SU-DHL-6 (cell line): ENCODE measurements around the gene SOBP.

Experiments
- CTCF ChIP-seq: fragments of 200-600 bp; sonication (generic); IDR thresholded peaks from one replicate; pipeline ENCODE4 v1.5.1; 2017; ENCODE audit warnings: antibody characterized with exemption, mild to moderate bottlenecking, low read length, moderate library complexity; ENCODE audit not compliant: insufficient read depth, poor library complexity, severe bottlenecking
- EZH2phosphoT487 ChIP-seq: fragments of 200-600 bp; sonication (generic), shearing (Covaris generic); conservative IDR thresholded peaks from 2 replicates; pipeline ENCODE4 v1.6.1; 2018; ENCODE audit warnings: mild to moderate bottlenecking, antibody characterized with exemption, low read length, moderate library complexity, mixed read lengths

- TF ChIP-seq CTCF (no peak), EZH2phosphoT487 (no peak)
Observed at GRCh38 chr6:107491760-107492660, 2.1 kb downstream of the SOBP start.
